T-helper 17 cell (primary cell): Measurements from ENCODE around the gene COX4I1. TPM values are rescaled to one million over a fixed set of nuclear protein-coding genes. Genes with fewer than 3 reads are reported as not detected.
A peak's percentile ranks its signal among the peaks of the same experiment; 100 is the strongest.

Experiments
- ATAC-seq: fragments of 150-1000 bp; cut with Tn5 transposase; 2 replicates; pipeline ENCODE4 v1.10.0; 2021; ENCODE audit warnings: mild to moderate bottlenecking, moderate library complexity
- DNase-seq, 3 donors: peaks; one replicate each; pipeline versions ENCODE4 v3.0.0 to v3.0.0-alpha.2; 2020 to 2021
- H3K9me3 ChIP-seq: one replicate; pipeline ENCODE4 v1.7.0; 2013; ENCODE audit warnings: low read length, mild to moderate bottlenecking; ENCODE audit not compliant: control insufficient read depth, poor library complexity, severe bottlenecking
- H3K27ac Mint-ChIP-seq: one replicate; pipeline ENCODE4 v1.8.0; 2022; ENCODE audit warnings: mild to moderate bottlenecking, moderate library complexity, mixed read lengths
- H3K27me3 Mint-ChIP-seq: one replicate; pipeline ENCODE4 v1.8.0; 2022; ENCODE audit warnings: mixed read lengths
- H3K36me3 Mint-ChIP-seq: one replicate; pipeline ENCODE4 v1.8.0; 2022; ENCODE audit warnings: low read depth, mixed read lengths
- H3K4me1 Mint-ChIP-seq: one replicate; pipeline ENCODE4 v1.8.0; 2022; ENCODE audit warnings: mild to moderate bottlenecking, mixed read lengths
- H3K4me3 Mint-ChIP-seq: one replicate; pipeline ENCODE4 v1.8.0; 2022; ENCODE audit warnings: mild to moderate bottlenecking, moderate library complexity, mixed read lengths
- total RNA-seq, 4 donors: library from RNA in 2 of 4; stranded (reverse) in 2 of 4; gene quantifications; one replicate each; pipeline ENCODE4 v1.2.3 and lab custom pipeline; 2022 to 2026

Gene COX4I1
- total RNA-seq, 2 donors from 2014 or later = 526 to 533 TPM

DNA sequence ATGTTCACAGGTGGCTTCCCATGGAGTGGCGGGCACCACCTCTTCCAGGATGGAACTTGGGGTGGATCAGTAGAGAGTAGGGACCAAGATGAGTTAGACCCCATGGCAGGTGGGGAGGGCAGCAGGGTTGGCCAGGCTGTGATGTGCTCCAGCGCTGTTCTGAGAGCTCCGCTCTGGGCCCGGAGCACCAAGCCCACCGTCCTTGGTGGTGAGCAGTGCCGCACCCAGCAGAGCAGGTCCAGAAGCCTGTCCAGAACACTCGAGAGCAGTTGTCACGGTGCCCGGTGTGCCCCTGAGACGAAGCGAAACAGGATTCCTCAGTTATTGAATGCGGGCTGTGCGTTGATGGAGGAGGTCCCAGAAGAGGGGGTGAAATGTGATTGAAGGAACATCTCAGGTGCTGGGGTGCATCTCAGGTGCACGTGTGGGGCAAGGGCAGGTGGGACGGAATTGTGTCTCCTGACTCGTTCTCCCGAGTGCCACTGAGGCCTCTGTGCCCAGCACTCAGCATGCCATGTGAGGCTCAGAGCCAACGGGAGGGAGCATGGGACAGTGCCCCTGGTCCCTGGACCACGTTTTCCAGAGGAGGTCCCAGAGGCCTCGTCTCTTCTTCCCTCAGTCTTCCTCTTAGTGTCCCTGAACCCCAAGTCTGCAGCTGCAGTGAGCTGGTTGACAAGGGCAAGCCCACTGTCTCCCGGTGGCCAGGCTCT lies 39.5 kb downstream of the COX4I1 start:
- ATAC-seq (no peak), DNase-seq (no peak)
- Mint-ChIP-seq H3K4me1 (no peaks in the 10 kb centered on the region), H3K27ac (no peak overlapping the region), H3K4me3 (no peak overlapping the region), H3K36me3 (no peaks in the 10 kb centered on the region), H3K27me3 (peaks cover 48% of the 10 kb centered on the region)
- H3K9me3 ChIP-seq = peaks cover 2% of the 10 kb centered on the region

DNA sequence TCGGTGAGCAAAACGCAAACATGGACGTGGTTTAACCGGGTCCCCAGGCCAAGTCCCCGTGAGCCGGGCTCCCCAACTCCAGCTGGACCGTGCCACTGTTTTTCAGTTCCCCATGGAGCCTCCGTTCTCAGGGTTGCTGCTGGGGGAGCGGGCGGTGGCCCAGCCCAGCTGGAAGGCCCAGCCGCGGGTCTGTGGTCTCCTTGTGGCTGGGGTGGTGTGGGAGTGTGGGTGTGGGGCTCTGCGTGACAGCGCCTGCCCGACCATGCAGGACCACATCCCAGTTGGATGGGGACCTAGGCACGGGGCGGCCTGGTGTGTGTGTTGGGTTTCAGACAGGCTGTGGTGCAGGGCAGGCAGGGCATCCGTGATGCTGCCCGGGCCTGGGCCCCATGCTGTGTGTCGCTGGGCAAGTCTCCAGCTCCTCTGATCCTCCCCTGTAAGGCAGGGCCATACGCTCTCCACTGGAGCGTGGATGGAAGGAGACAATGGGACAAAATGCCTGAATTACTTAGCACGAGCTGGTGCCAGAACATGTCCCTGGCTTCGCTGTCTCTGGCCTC lies 40.3 kb downstream of the COX4I1 start:
- peaks cover 2% of the 10 kb centered on the region for H3K9me3 ChIP-seq
- peaks cover 1% of the 10 kb centered on the region for H3K4me1 Mint-ChIP-seq
- DNase-seq (no peak), ATAC-seq (no peak)
- peaks cover under 1% of the 10 kb centered on the region for H3K36me3 Mint-ChIP-seq
- H3K27ac Mint-ChIP-seq = no peak overlapping the region
- peaks cover 51% of the 10 kb centered on the region for H3K27me3 Mint-ChIP-seq
- H3K4me3 Mint-ChIP-seq = no peak overlapping the region

DNA sequence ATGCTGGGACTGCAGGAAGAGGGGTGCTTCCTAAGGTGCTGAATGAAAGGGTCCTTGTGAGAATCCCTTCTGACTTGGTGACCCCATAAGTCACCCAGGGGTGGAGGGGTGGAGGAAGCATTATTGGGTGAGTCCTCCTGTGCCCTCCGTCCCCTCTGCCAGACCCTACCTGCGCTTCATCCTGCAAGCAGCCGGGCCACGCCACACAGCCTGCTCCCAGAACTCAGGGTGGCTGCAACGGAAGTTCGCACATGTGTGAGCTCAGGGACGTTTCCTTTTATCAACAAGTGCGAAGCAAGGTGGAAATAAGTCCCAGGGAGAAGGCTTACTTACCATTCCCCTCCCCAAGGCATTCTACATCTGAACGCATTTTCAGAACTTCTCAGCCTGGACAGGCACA lies 40.9 kb downstream of the COX4I1 start:
- H3K27ac Mint-ChIP-seq = no peak overlapping the region
- H3K4me3 Mint-ChIP-seq = no peak overlapping the region
- DNase-seq (no peak), ATAC-seq (no peak)
- peaks cover 4% of the 10 kb centered on the region for H3K4me1 Mint-ChIP-seq
- peaks cover 58% of the 10 kb centered on the region for H3K27me3 Mint-ChIP-seq
- H3K36me3 Mint-ChIP-seq = peaks cover 2% of the 10 kb centered on the region
- peaks cover 2% of the 10 kb centered on the region for H3K9me3 ChIP-seq

- Mint-ChIP-seq H3K27me3 (peaks cover 60% of the 10 kb centered on the region), H3K27ac (no peak overlapping the region), H3K36me3 (peaks cover 2% of the 10 kb centered on the region), H3K4me3 (no peak overlapping the region), H3K4me1 (peaks cover 4% of the 10 kb centered on the region)
- no peak for ATAC-seq
- no peak for DNase-seq
- peaks cover 2% of the 10 kb centered on the region for H3K9me3 ChIP-seq
Observed at GRCh38 chr16:85840801-85841200, 41.3 kb downstream of the COX4I1 start.

DNA sequence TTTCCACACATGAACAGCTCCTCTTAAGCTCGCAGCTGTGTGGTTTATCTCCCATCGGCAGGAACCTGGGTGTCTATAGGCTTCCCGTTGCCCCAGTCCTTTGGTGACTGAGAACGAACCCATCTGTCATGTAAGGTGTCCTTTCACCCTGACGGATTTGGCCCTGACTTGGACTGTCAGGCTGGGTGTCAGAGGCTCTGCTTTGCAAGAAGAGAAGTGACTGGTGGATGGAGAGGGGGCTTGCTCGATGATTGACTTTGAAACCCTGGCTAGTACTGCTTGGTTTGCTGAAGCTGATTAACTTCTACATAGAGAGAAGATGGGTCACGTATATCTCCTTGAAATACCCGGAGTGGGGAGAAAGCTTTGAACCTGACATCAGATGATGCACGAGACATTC lies 42.9 kb downstream of the COX4I1 start:
- peaks cover 64% of the 10 kb centered on the region for H3K27me3 Mint-ChIP-seq
- H3K9me3 ChIP-seq = peaks cover 2% of the 10 kb centered on the region
- DNase-seq = no peak
- no peak overlapping the region for H3K27ac Mint-ChIP-seq
- no peak for ATAC-seq
- H3K36me3 Mint-ChIP-seq = peaks cover 6% of the 10 kb centered on the region
- H3K4me3 Mint-ChIP-seq = no peak overlapping the region
- H3K4me1 Mint-ChIP-seq = peaks cover 4% of the 10 kb centered on the region

GRCh38 chr16:85842848-85843247 lies 43.4 kb downstream of the COX4I1 start:
- Mint-ChIP-seq H3K27ac (no peak overlapping the region), H3K27me3 (peaks cover 65% of the 10 kb centered on the region), H3K4me1 (peaks cover 8% of the 10 kb centered on the region), H3K4me3 (no peak overlapping the region), H3K36me3 (peaks cover 6% of the 10 kb centered on the region)
- no peaks in the 10 kb centered on the region for H3K9me3 ChIP-seq
- DNase-seq (no peak), ATAC-seq (no peak)

DNA sequence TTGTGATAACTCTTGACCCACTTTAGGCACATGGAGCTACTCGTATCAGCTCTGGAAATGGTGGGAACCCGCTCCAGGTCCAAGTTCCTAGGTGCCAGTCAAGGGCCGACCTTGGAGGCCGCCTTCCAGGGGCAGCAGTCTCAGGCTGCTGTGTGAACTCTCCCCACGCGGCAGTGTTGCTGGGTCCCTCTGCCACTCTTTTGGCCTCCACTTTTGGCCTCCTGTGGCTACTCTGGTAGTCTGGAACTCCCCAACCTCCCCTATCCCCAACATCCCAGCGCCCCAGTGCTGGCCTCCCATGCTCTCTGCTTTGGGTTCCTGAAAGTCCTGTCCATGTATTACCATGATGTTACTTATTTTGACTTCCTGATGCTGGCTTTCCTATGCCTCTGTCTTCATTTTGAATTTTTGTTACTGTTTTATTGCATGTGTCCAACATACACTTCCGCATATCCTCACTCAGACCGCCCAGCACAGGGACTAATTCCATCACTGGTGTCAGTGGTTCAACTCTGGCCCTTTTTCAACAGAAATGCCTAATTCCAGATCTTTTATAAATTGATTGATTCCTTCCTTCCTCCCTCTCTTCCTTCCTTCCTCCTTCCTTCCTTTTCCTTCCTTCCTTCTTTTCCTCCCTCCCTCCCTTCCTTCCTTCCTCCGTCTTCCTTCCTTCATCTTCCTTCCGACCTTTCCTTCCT lies 44.1 kb downstream of the COX4I1 start:
- Mint-ChIP-seq H3K36me3 (peaks cover 6% of the 10 kb centered on the region), H3K4me1 (peaks cover 11% of the 10 kb centered on the region), H3K27ac (no peak overlapping the region), H3K4me3 (no peak overlapping the region), H3K27me3 (peaks cover 68% of the 10 kb centered on the region)
- no peaks in the 10 kb centered on the region for H3K9me3 ChIP-seq
- no peak for ATAC-seq
- DNase-seq = no peak

DNA sequence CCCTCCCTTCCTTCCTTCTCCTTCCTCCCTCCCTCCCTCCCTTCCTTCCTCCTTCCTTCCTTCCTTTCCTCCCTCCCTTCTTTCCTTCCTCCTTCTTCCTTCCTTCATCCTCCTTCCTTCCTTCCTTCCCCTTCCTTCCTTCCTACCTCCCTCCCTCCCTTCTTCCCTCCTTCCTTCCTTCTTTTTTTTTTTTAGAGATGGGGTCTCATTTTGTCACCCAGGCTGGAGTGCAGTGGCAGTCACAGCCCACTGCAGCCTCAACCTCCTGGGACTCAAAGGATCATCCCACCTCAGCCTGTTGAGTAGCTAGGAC lies 44.6 kb downstream of the COX4I1 start:
- no peak overlapping the region for H3K4me3 Mint-ChIP-seq
- DNase-seq = no peak
- peaks cover 6% of the 10 kb centered on the region for H3K36me3 Mint-ChIP-seq
- peaks cover 11% of the 10 kb centered on the region for H3K4me1 Mint-ChIP-seq
- ATAC-seq = no peak
- peaks cover 66% of the 10 kb centered on the region for H3K27me3 Mint-ChIP-seq
- no peak overlapping the region for H3K27ac Mint-ChIP-seq
- no peaks in the 10 kb centered on the region for H3K9me3 ChIP-seq

GRCh38 chr16:85844786-85845185 lies 45.3 kb downstream of the COX4I1 start:
- Mint-ChIP-seq H3K4me3 (no peak overlapping the region), H3K27me3 (peaks cover 67% of the 10 kb centered on the region), H3K27ac (no peak overlapping the region), H3K4me1 (peaks cover 11% of the 10 kb centered on the region), H3K36me3 (peaks cover 6% of the 10 kb centered on the region)
- ATAC-seq (no peak), DNase-seq (no peak)
- no peaks in the 10 kb centered on the region for H3K9me3 ChIP-seq

DNA sequence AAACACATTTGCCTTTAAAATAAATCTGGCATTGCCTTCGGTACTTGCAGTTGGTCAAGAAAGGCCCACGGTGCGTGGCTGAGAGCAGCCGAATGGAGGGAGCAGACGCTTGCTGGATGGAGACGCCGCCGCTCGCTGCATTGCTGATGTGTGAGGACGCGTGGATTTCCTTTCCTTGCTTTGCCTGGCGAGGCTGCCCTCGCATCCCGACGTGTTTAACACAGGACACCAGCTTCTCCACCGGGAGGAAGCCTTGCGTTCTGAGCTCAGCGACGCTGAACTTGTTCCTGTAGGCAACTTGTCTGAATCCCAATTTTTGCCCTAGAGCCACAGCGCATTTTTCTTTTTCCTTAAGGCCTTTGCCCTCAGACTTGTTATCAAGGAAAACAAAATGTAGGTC lies 45.8 kb downstream of the COX4I1 start:
- ATAC-seq = no peak
- H3K36me3 Mint-ChIP-seq = peaks cover 6% of the 10 kb centered on the region
- no peak overlapping the region for H3K27ac Mint-ChIP-seq
- peaks cover 11% of the 10 kb centered on the region for H3K4me1 Mint-ChIP-seq
- H3K27me3 Mint-ChIP-seq = peaks cover 69% of the 10 kb centered on the region
- no peaks in the 10 kb centered on the region for H3K9me3 ChIP-seq
- no peak for DNase-seq
- no peak overlapping the region for H3K4me3 Mint-ChIP-seq

DNA sequence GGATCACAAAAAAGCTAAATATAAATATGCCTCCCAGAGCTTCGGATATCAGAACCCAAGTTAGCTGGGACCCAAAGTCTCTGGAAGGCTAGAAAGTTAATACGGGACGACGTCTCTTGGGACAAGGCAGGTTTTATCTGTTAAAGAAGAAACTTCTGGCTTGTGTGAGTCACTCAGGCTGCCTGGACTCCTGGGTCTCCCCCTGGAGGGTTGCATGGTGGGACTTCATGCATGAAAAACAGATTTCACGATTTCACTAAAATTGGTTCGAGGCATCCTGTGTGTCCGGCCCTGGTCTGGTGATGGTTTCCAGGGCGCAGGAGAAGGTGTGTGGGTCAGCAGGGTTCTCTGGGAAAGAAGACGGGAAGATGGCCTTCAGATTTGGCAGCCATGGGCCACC lies 47.0 kb downstream of the COX4I1 start:
- H3K27me3 Mint-ChIP-seq = peaks cover 71% of the 10 kb centered on the region
- ATAC-seq (no peak), DNase-seq (no peak)
- peaks cover 6% of the 10 kb centered on the region for H3K36me3 Mint-ChIP-seq
- H3K9me3 ChIP-seq = no peaks in the 10 kb centered on the region
- H3K27ac Mint-ChIP-seq = no peak overlapping the region
- H3K4me1 Mint-ChIP-seq = peaks cover 11% of the 10 kb centered on the region
- no peak overlapping the region for H3K4me3 Mint-ChIP-seq

GRCh38 chr16:85847036-85847435 lies 47.5 kb downstream of the COX4I1 start:
- DNase-seq (no peak), ATAC-seq (no peak)
- Mint-ChIP-seq H3K27me3 (peaks cover 72% of the 10 kb centered on the region), H3K36me3 (peaks cover 6% of the 10 kb centered on the region), H3K27ac (no peak overlapping the region), H3K4me3 (no peak overlapping the region), H3K4me1 (peaks cover 11% of the 10 kb centered on the region)
- H3K9me3 ChIP-seq = no peaks in the 10 kb centered on the region

- DNase-seq = no peak
- no peak for ATAC-seq
- H3K36me3 Mint-ChIP-seq = peaks cover 6% of the 10 kb centered on the region
- peak overlapping the region; percentile 14 for H3K27ac Mint-ChIP-seq
- peaks cover 68% of the 10 kb centered on the region for H3K27me3 Mint-ChIP-seq
- peaks cover 11% of the 10 kb centered on the region for H3K4me1 Mint-ChIP-seq
- no peak overlapping the region for H3K4me3 Mint-ChIP-seq
- no peaks in the 10 kb centered on the region for H3K9me3 ChIP-seq
Observed at GRCh38 chr16:85847681-85848601, 48.4 kb downstream of the COX4I1 start.
